ENCODE results near the gene IMMT.

The IMMT gene

GRCh38 chr2:86102157-86102556, 93.1 kb downstream of the IMMT start:
- TF ChIP-seq CTCF (IDR thresholded peaks at IDR 0.05; ENCODE audit: borderline replicate concordance, extremely low read depth, low read length, poor library complexity, severe bottlenecking) (no peak), EZH2 (IDR thresholded peaks at IDR 0.05; ENCODE audit: borderline replicate concordance, low read depth, low read length, severe bottlenecking) (no peak)
- ATAC-seq (ENCODE audit: insufficient read depth, low read depth) = no peak

GRCh38 chr2:86097913-86098312, 97.3 kb downstream of the IMMT start:
- peaks cover 83% of the 10 kb centered on the region for H3K79me2 ChIP-seq (ENCODE audit: insufficient read depth, low read length)
- TF ChIP-seq EZH2 (IDR thresholded peaks at IDR 0.05; ENCODE audit: borderline replicate concordance, low read depth, low read length, severe bottlenecking) (no peak), CTCF (IDR thresholded peaks at IDR 0.05; ENCODE audit: borderline replicate concordance, extremely low read depth, low read length, poor library complexity, severe bottlenecking) (no peak)

More at GRCh38 chr2:86102157-86102556, 93.1 kb downstream of the IMMT start:
- Histone ChIP-seq H4K20me1 (ENCODE audit: insufficient read depth, low read length) (peaks cover 22% of the 10 kb centered on the region; the same call in 1 of the 2 replicates), H3K4me1 (ENCODE audit: insufficient read depth, low read length) (peaks cover 42% of the 10 kb centered on the region), H2AFZ (ENCODE audit: low read depth, low read length) (no peak overlapping the region), H3K79me2 (ENCODE audit: insufficient read depth, low read length) (peaks cover 94% of the 10 kb centered on the region), H3K36me3 (ENCODE audit: insufficient read depth, low read length) (peaks cover 67% of the 10 kb centered on the region), H3K27me3 (ENCODE audit: insufficient read depth, low read length, poor library complexity) (no peaks in the 10 kb centered on the region), H3K9ac (ENCODE audit: low read depth, low read length) (no peak overlapping the region), H3K4me2 (ENCODE audit: insufficient read depth, low read length) (0 out of 2 replicates have a peak overlapping the region, but pooled peaks have one; percentile 94), H3K9me3 (ENCODE audit: insufficient read depth, low read length, severe bottlenecking) (no peaks in the 10 kb centered on the region), H3K27ac (ENCODE audit: low read length) (no peak overlapping the region), H3K4me3 (ENCODE audit: low read depth in 1 of 2, low read length in 2 of 2) (no peak overlapping the region)
- no peak for DNase-seq

GRCh38 chr2:86097114-86097896, 98.0 kb downstream of the IMMT start:
- H3K4me3 ChIP-seq (ENCODE audit: low read depth in 1 of 2, low read length in 2 of 2) = no peak overlapping the region
- H3K36me3 ChIP-seq (ENCODE audit: insufficient read depth, low read length) = peaks cover 86% of the 10 kb centered on the region
- H3K4me2 ChIP-seq (ENCODE audit: insufficient read depth, low read length) = no peak overlapping the region
- peaks cover 17% of the 10 kb centered on the region; the same call in 1 of the 2 replicates for H4K20me1 ChIP-seq (ENCODE audit: insufficient read depth, low read length)
- no peak for DNase-seq
- H2AFZ ChIP-seq (ENCODE audit: low read depth, low read length) = no peak overlapping the region
- no peak for ATAC-seq (ENCODE audit: insufficient read depth, low read depth)
- peaks cover 77% of the 10 kb centered on the region for H3K79me2 ChIP-seq (ENCODE audit: insufficient read depth, low read length)
- no peaks in the 10 kb centered on the region for H3K27me3 ChIP-seq (ENCODE audit: insufficient read depth, low read length, poor library complexity)
- no peaks in the 10 kb centered on the region for H3K9me3 ChIP-seq (ENCODE audit: insufficient read depth, low read length, severe bottlenecking)
- TF ChIP-seq CTCF (IDR thresholded peaks at IDR 0.05; ENCODE audit: borderline replicate concordance, extremely low read depth, low read length, poor library complexity, severe bottlenecking) (no peak), EZH2 (IDR thresholded peaks at IDR 0.05; ENCODE audit: borderline replicate concordance, low read depth, low read length, severe bottlenecking) (no peak)
- H3K9ac ChIP-seq (ENCODE audit: low read depth, low read length) = no peak overlapping the region
- no peak overlapping the region for H3K27ac ChIP-seq (ENCODE audit: low read length)
- peaks cover 9% of the 10 kb centered on the region; the same call in 1 of the 2 replicates for H3K4me1 ChIP-seq (ENCODE audit: insufficient read depth, low read length)

More at GRCh38 chr2:86097913-86098312, 97.3 kb downstream of the IMMT start:
- H3K9me3 ChIP-seq (ENCODE audit: insufficient read depth, low read length, severe bottlenecking) = no peaks in the 10 kb centered on the region
- DNase-seq (no peak), ATAC-seq (ENCODE audit: insufficient read depth, low read depth) (no peak)
- no peaks in the 10 kb centered on the region for H3K27me3 ChIP-seq (ENCODE audit: insufficient read depth, low read length, poor library complexity)
- no peak overlapping the region for H3K27ac ChIP-seq (ENCODE audit: low read length)
- H3K4me3 ChIP-seq (ENCODE audit: low read depth in 1 of 2, low read length in 2 of 2) = no peak overlapping the region
- peaks cover 19% of the 10 kb centered on the region; the same call in 1 of the 2 replicates for H4K20me1 ChIP-seq (ENCODE audit: insufficient read depth, low read length)
- peaks cover 90% of the 10 kb centered on the region for H3K36me3 ChIP-seq (ENCODE audit: insufficient read depth, low read length)
- H3K9ac ChIP-seq (ENCODE audit: low read depth, low read length) = no peak overlapping the region
- H3K4me1 ChIP-seq (ENCODE audit: insufficient read depth, low read length) = peaks cover 14% of the 10 kb centered on the region
- H2AFZ ChIP-seq (ENCODE audit: low read depth, low read length) = no peak overlapping the region
- no peak overlapping the region for H3K4me2 ChIP-seq (ENCODE audit: insufficient read depth, low read length)

Data from DND-41 (cell line).